GM18526 (cell line): ENCODE results near the gene CHCHD10.

ENCODE experiments used
- POLR2A ChIP-seq: IDR thresholded peaks from 3 replicates; pipeline ENCODE4 v1.6.1; 2011; ENCODE audit not compliant: insufficient read length; ENCODE audit errors: extremely low read depth

CHCHD10 gene

DNA sequence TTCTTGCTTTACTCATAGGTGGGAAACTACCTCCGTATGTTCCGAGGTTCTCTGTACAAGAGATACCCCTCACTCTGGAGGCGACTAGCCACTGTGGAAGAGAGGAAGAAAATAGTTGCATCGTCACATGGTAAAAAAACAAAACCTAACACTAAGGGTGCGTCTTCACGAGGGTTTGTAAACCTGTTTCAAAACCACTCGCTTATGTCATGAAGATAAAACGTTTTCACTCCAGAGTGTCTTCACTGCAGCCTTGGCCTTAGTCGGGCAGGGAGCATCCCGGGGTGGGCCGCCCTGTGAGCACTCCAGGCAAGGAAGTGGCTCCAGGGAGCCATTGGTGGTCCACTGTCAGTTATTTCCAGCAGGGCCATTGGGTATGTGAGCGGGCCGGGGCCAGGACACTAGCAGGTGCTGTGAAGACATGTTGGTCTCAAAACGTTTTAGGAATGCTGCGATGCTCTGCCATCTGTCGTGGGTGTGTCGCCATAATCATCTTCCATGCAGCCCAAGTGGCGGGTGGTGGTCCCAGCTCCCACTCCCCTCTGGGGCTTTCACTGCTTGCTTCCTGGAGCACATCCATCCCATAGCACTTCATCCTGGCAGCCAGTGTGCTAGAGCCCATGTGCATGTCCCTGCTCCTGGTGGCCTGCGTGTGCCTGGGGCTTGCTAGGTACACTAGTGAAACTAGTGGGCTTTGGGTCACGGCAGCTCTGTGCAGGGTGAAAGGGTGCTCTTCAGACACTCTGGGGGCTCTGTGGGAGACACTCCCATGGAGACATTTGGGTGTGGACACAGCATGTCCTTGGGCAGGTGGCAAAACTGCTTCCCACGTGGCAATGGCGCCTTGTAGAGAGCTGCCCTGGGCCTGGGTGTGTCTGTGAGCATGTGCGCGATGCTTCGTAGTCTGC, 24.2 kb upstream of the CHCHD10 start:
- TF ChIP-seq POLR2A = no peak

DNA sequence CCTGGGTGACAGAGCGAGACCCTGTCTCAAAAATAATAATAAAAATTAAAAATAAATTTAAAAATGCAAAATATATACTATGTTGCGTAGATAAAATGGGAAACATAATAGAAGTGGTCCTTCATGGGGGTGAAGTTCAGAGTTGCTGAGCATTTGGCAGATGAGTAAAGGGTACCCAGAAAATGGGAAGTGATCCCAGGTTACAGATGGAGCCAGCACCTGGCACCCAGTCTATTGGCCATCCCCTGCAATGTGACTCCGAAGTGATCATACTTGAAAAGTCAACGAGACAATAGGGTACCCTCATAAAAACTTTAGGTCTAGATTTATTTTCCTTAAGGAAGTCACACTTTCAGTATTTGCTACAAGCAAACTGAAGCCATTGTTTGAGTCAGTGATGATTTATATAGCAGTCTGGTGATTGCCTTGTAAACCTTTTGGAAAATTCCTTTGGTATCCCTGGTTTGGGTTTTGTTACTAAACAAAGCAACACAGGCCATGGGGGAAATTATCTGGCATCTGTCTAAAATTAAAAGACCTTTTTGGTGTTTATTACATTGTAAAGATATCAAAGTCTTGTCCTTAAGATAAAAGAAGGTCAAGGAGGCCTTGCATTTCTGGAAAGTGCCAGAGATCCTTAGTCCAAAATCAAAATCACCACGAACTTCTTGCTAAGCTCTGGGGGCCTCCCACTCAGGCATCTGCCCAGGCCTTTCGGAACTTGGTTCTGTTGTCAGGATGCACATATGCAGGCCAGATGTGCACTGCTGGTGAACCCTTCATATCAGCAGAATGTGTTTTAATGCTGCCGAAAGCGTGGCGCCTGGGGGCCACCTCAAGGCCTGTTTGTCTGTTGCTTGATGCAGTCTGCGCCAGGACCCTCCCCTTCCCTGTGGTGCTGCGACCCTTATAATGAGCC, 23.3 kb upstream of the CHCHD10 start:
- TF ChIP-seq POLR2A = no peak

DNA sequence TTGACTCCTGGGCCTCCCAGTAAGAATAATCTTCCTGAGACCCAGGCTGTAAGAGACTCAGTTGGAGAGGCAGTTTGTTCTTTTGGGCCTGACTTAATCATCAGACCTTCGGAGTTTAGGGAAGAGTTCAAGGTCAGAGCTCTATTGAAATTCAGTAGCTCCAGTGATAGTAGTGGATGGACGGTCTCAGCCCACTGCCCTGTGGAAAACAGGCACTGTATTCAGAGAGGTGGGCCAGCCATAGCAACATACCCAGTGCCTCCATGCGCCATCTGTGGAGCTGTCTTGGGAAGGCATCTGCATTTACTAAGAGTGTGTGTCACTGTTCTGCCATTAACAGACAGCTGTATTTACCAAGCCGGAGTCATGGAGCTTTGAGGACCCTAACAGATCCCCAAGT, 21.9 kb upstream of the CHCHD10 start:
- TF ChIP-seq POLR2A = no peak

DNA sequence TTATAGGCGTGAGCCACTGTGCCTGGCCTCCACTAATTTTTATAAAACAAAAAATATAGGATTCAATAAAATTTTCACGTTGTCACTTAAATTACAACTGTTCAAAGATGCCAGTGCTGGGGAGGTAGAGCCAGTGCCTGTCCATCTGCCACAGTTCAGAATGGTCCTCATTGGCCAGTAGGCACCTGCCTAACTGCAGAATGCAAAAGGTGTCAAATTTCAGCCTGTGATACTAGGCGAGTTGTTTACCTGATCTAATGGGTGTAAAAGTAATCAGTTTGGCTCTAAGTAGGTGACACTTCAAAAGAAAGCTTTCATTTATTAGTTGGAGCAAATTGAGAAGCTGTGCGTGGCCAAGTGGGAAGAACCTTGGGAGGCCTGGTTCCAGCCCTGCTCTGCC, 21.3 kb upstream of the CHCHD10 start:
- TF ChIP-seq POLR2A = no peak

DNA sequence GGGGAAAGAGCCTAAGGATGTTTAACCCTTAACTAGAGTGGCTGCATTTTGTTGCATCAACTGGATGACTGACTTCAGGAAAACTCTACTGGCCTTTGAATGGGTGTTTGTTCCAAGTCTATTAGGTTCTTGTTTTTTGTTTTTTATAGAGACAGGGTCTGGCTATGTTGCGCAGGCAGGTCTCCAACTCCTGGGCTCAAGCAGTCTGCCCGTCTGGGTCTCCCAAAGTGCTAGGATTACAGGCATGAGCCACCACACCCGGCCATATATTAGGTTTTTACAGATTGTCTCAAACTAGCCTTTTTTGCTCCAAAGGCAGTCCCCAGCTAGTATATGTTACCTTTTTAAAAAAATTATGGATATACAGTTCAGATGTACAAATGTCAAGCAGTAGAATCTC, 20.1 kb upstream of the CHCHD10 start:
- TF ChIP-seq POLR2A = no peak

DNA sequence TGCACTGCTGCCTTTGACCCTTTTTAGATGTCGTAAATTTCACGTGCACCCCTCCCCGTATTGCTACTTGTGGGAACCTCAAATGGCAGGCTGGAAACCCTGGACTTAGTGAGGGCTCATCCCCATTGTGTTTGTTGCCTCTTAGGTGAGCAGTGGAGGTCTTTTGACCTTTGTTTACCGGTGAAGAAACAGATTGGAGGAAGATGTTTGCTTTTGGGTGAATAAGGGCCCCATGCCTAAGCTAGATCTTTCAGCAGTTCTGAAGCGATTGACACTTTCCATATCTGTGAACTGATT, 19.8 kb upstream of the CHCHD10 start:
- TF ChIP-seq POLR2A = no peak

DNA sequence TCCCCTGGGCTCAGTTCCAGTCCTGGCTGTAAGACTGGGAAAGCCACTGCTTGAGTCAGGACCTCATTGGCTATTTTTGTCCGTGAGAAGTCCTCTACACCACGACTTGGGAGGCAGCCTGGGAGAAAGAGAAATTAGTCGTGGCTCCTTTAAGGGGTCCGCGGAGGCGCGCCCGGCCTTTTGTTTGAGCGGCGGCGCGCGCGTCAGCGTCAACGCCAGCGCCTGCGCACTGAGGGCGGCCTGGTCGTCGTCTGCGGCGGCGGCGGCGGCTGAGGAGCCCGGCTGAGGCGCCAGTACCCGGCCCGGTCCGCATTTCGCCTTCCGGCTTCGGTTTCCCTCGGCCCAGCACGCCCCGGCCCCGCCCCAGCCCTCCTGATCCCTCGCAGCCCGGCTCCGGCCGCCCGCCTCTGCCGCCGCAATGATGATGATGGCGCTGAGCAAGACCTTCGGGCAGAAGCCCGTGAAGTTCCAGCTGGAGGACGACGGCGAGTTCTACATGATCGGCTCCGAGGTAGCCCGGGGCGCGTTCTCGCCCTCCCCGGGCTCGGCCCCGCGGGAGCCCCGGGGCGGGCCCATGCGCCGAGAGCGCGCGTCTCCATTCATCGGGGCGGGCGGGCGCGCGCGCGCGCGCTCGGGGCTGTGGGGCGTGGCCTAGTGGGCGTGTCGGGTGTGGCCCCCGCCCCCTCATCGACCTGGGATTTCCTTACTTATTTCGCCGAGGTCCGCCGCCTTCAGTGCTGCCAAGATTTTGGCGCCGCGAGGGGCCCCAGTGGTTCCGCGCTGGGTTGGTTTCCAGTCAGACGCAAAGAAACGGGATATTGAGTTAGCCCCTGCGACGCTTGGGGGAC, 19.2 kb upstream of the CHCHD10 start, which contains the start of gene SMARCB1:
SMARCB1 (plus strand) TSS at position 215 of the 848 bp plus-strand sequence; CDS start at position 419, 204 bp downstream.
- TF ChIP-seq POLR2A = peak; percentile 80

DNA sequence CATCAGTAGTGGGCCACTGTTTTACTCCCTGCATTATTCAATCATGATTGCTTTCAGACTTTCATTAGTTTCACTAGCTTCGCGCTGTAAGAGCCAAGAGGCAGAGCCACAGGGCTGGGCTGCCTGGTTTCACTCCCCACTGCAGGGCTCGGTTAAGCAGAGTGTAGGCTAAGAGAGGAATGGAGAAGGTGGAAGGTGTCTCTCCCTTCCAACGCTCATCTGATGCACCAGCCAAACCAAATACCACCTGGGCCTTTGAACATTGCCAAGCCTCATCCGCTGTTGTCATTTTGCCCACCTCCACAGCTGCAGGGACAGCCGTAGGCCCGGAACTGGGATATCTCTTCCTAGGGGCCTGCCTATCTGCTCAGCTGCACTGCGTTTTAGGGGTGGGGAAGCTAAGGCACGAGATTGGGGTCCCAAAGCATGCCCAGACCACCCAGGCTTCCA, 18.5 kb upstream of the CHCHD10 start:
- no peak for TF ChIP-seq POLR2A

DNA sequence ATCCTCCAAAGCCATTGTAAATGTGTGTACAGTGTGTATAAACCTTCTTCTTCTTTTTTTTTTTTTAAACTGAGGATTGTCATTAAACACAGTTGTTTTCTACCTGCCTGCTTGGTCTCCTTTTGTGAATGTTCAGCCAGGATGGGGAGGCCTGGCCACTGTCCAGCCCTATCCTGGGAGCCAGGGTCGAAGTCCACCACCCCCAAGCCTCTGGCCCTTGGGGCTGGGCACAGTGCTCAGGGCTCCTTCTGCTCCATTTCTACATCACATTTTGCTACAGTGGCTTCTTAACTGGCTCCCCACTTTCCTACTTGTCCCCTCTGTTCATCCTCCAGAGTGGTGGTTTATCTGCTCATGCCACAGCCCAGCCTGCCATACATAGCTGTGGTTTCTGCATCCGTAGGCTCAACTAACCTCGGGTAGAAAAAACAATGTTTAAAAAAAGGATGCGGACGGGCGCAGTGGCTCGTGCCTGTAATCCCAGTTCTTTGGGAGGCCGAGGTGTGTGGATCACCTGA, 16.5 kb upstream of the CHCHD10 start:
- TF ChIP-seq POLR2A = no peak

DNA sequence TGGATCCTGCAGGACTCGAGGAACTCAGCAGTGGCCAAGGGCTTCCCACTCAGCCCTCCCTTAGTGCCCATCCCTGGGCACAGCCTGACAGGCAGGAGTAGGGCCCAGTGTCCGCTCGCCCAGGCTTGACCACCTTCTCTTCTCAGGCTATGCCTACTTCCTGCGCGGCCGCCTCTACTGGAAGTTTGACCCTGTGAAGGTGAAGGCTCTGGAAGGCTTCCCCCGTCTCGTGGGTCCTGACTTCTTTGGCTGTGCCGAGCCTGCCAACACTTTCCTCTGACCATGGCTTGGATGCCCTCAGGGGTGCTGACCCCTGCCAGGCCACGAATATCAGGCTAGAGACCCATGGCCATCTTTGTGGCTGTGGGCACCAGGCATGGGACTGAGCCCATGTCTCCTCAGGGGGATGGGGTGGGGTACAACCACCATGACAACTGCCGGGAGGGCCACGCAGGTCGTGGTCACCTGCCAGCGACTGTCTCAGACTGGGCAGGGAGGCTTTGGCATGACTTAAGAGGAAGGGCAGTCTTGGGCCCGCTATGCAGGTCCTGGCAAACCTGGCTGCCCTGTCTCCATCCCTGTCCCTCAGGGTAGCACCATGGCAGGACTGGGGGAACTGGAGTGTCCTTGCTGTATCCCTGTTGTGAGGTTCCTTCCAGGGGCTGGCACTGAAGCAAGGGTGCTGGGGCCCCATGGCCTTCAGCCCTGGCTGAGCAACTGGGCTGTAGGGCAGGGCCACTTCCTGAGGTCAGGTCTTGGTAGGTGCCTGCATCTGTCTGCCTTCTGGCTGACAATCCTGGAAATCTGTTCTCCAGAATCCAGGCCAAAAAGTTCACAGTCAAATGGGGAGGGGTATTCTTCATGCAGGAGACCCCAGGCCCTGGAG, 15.7 kb upstream of the CHCHD10 start:
- no peak for TF ChIP-seq POLR2A

DNA sequence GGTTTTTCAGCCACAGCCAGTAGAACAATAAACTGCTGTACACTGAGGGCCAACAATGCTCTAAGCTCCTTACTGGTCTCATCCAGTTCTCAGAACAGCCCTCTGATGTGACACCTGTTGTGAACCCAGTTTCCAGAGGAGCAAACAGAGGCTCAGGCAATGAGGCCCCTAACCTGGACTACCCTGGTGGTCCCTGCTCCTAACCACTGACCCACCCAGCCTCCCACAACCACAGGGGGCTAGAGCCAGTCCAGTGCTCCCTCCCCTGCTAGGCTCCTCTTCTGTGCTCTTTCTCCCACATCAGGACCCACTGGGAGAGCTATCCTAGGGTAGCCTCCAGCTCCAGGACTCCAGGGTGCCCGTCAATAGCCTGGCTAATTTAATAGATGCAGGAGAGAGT, 14.9 kb upstream of the CHCHD10 start:
- no peak for TF ChIP-seq POLR2A

DNA sequence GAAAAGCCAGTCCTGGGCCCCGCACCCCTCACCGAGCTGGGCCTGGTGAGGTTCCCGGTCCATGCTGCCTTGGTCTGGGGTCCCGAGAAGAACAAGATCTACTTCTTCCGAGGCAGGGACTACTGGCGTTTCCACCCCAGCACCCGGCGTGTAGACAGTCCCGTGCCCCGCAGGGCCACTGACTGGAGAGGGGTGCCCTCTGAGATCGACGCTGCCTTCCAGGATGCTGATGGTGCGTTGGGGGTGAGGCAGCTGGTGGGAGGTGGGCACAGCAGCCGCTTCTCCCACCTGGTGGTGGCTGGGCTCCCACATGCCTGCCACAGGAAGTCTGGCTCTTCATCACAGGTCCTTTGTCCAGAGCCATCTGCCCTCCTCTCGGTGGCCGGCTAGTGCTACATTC, 14.5 kb upstream of the CHCHD10 start:
- TF ChIP-seq POLR2A = no peak

DNA sequence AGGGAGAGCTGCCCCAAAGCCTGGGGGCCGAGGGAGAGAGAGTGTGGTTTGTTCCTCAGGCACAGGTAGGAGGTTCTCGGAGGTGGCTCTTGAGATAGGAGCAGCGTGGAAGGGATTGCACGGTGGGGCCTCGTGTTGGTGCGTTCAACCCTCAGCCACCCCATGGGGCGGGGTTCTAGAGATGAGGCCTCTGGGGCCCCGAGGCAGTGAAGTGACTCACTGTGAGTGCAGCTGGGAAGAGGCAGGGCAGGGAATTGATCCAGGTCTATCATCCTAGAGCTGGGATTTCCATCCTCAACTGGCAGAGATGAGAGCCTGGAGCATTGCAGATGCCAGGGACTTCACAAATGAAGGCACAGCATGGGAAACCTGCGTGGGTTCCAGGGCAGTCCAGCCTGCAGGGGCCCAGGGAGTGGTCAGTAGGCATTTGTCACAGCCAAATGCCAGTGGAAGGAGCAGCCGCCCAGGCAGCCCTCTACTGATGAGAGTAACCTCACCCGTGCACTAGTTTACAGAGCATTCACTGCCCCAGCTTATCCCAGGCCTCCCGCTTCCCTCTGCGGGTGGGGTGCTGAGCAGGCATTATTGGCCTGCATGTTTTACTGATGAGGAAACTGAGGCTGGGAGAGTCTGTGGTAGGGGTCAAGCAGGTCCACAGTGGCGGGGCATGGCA, 13.9 kb upstream of the CHCHD10 start:
- no peak for TF ChIP-seq POLR2A
